C4-2B (cell line): ENCODE results near the gene PDP2.

Source experiments
- CTCF ChIP-seq: fragments of 450-650 bp; conservative IDR thresholded peaks from 2 replicates; pipeline ENCODE4 v1.5.1; 2017; ENCODE audit warnings: mild to moderate bottlenecking
- ZFX ChIP-seq: fragments of 450-650 bp; IDR thresholded peaks from 2 replicates; pipeline ENCODE4 v1.6.1; 2017

- TF ChIP-seq CTCF (no peak), ZFX (no peak)
Observed at GRCh38 chr16:66832661-66833305, 47.5 kb upstream of the PDP2 start.
